LNCaP clone FGC (cell line): ENCODE measurements around the gene HOXA1.

Experiments used
- DNase-seq: peaks from one replicate; pipeline ENCODE4 v3.0.0-alpha.2; 2011; ENCODE audit warnings: low read depth
- H3K4me3 ChIP-seq: 2 replicates; pipeline ENCODE4 v1.5.1; 2011; ENCODE audit warnings: mild to moderate bottlenecking, low read depth, low read length, control low read depth
- CTCF ChIP-seq: IDR thresholded peaks from 2 replicates; pipeline ENCODE4 v1.5.1; 2012; ENCODE audit warnings: mild to moderate bottlenecking; ENCODE audit not compliant: control insufficient read depth, insufficient read depth; ENCODE audit errors: extremely low read depth

Gene HOXA1

GRCh38 chr7:27116031-27116961 lies 20.5 kb upstream of the HOXA1 start:
- TF ChIP-seq CTCF: no peak
- no peak for DNase-seq
- no peak overlapping the region for H3K4me3 ChIP-seq

GRCh38 chr7:27115221-27116026 lies 19.6 kb upstream of the HOXA1 start:
- TF ChIP-seq CTCF: no peak
- no peak for DNase-seq
- H3K4me3 ChIP-seq: no peak overlapping the region

GRCh38 chr7:27114881-27115220 lies 19.1 kb upstream of the HOXA1 start:
- no peak for TF ChIP-seq CTCF
- DNase-seq: no peak
- H3K4me3 ChIP-seq: no peak overlapping the region

GRCh38 chr7:27113991-27114769 lies 18.4 kb upstream of the HOXA1 start:
- no peak for DNase-seq
- no peak overlapping the region for H3K4me3 ChIP-seq
- no peak for TF ChIP-seq CTCF

- no peak for TF ChIP-seq CTCF
- no peak overlapping the region for H3K4me3 ChIP-seq
Observed at GRCh38 chr7:27112955-27113949, 17.5 kb upstream of the HOXA1 start.

GRCh38 chr7:27112361-27112760 lies 16.6 kb upstream of the HOXA1 start:
- no peak for TF ChIP-seq CTCF
- no peak for DNase-seq
- no peak overlapping the region for H3K4me3 ChIP-seq

More at GRCh38 chr7:27112955-27113949, 17.5 kb upstream of the HOXA1 start:
- no peak for DNase-seq
